IMR-90 (cell line): ENCODE results near the gene DYSF. TPM values are rescaled to one million over a fixed set of nuclear protein-coding genes. Genes with fewer than 3 reads are reported as not detected.
A peak's percentile ranks its signal among the peaks of the same experiment; 100 is the strongest.

ENCODE experiments used
- ATAC-seq: fragments of 200-7000 bp; cut with Tn5 transposase; 2 replicates; pipeline ENCODE4 v1.9.1; 2020; ENCODE audit warnings: low read depth, mild to moderate bottlenecking, moderate library complexity
- BruUV-seq: library from RNA; stranded (reverse); fragments of 400-500 nt; replicated peaks from 2 replicates; lab custom pipeline; 2021; lab: Mats Ljungman, UMichigan
- CTCF ChIA-PET: fragments of 300-600 bp; formaldehyde crosslinking; extraction: SDS; loops from one replicate; lab custom pipeline; 2021; ENCODE audit warnings: antibody characterized with exemption; lab: Yijun Ruan, JAX
- POLR2A ChIA-PET: fragments of 300-600 bp; sonication (Branson Sonifier 250); formaldehyde crosslinking; loops from one replicate; lab custom pipeline; 2022; ENCODE audit warnings: antibody characterized with exemption; ENCODE audit not compliant: unreplicated experiment; lab: Charles Lee
- DNase-seq: peaks from one replicate; pipeline ENCODE4 v3.0.0; 2013
- H2AFZ ChIP-seq: replicated peaks from 2 replicates; pipeline ENCODE3; 2013; ENCODE audit warnings: low read length, mild to moderate bottlenecking; ENCODE audit not compliant: poor library complexity
- H2AK5ac ChIP-seq: 2 replicates; pipeline ENCODE4 v1.6.1; 2013; ENCODE audit warnings: low read depth, low read length, inconsistent platforms
- H2AK9ac ChIP-seq: replicated peaks from 2 replicates; pipeline ENCODE3; 2013; ENCODE audit warnings: mild to moderate bottlenecking, low read depth, low read length, moderate library complexity; ENCODE audit not compliant: poor library complexity
- H2BK120ac ChIP-seq: 2 replicates; pipeline ENCODE4 v1.6.1; 2013; ENCODE audit warnings: low read depth, low read length, inconsistent platforms
- H2BK15ac ChIP-seq: 3 replicates; pipeline ENCODE4 v1.6.1; 2013; ENCODE audit warnings: low read depth, low read length, inconsistent platforms
- H2BK20ac ChIP-seq: 2 replicates; pipeline ENCODE4 v1.6.1; 2013; ENCODE audit warnings: low read depth, mild to moderate bottlenecking, inconsistent platforms, low read length, moderate library complexity
- H2BK5ac ChIP-seq: 2 replicates; pipeline ENCODE4 v1.6.1; 2013; ENCODE audit warnings: mild to moderate bottlenecking, low read depth, low read length, inconsistent platforms; ENCODE audit not compliant: poor library complexity, severe bottlenecking
- H3K14ac ChIP-seq: replicated peaks from 2 replicates; pipeline ENCODE4 v1.6.1; 2013; ENCODE audit warnings: low read depth, low read length, inconsistent platforms
- H3K18ac ChIP-seq: 2 replicates; pipeline ENCODE4 v1.6.1; 2013; ENCODE audit warnings: low read depth, low read length, control low read depth
- H3K23ac ChIP-seq: 2 replicates; pipeline ENCODE4 v1.6.1; 2013; ENCODE audit warnings: low read depth, low read length, inconsistent platforms
- H3K27ac ChIP-seq: 2 replicates; pipeline ENCODE4 v1.5.1; 2013; ENCODE audit warnings: mild to moderate bottlenecking, control low read depth, low read length; ENCODE audit not compliant: insufficient read depth
- H3K27me3 ChIP-seq: 2 replicates; pipeline ENCODE4 v1.6.1; 2013; ENCODE audit warnings: low read length; ENCODE audit not compliant: control insufficient read depth, insufficient read depth
- H3K36me3 ChIP-seq: 2 replicates; pipeline ENCODE4 v1.6.1; 2013; ENCODE audit warnings: low read length, mixed read lengths; ENCODE audit not compliant: control insufficient read depth, insufficient read depth
- H3K4ac ChIP-seq: 2 replicates; pipeline ENCODE4 v1.6.1; 2013; ENCODE audit warnings: low read depth, low read length, inconsistent platforms
- H3K4me1 ChIP-seq: 2 replicates; pipeline ENCODE4 v1.6.1; 2013; ENCODE audit warnings: low read length, mixed read lengths; ENCODE audit not compliant: control insufficient read depth, insufficient read depth
- H3K4me2 ChIP-seq: 2 replicates; pipeline ENCODE4 v1.6.1; 2013; ENCODE audit warnings: low read depth, mild to moderate bottlenecking, control low read depth, low read length, moderate library complexity
- H3K4me3 ChIP-seq: 2 replicates; pipeline ENCODE4 v1.5.1; 2013; ENCODE audit warnings: low read depth, mild to moderate bottlenecking, control low read depth, low read length, moderate library complexity; ENCODE audit not compliant: insufficient read depth
- H3K56ac ChIP-seq: 2 replicates; pipeline ENCODE4 v1.6.1; 2013; ENCODE audit warnings: low read length, inconsistent platforms; ENCODE audit not compliant: insufficient read depth; ENCODE audit errors: extremely low read depth
- H3K79me1 ChIP-seq, 2 experiments: 2 replicates each; pipeline ENCODE4 v1.6.1; 2013; ENCODE audit warnings: low read length in 2 of 2, inconsistent platforms in 1 of 2, low read depth in 1 of 2
- H3K9ac ChIP-seq: 2 replicates; pipeline ENCODE4 v1.6.1; 2013; ENCODE audit warnings: low read depth, low read length, control low read depth
- H3K9me1 ChIP-seq: 2 replicates; pipeline ENCODE4 v1.6.1; 2013; ENCODE audit warnings: low read length, inconsistent platforms; ENCODE audit not compliant: insufficient read depth
- H3K9me3 ChIP-seq: 2 replicates; pipeline ENCODE4 v1.6.1; 2013; ENCODE audit warnings: low read length; ENCODE audit not compliant: control insufficient read depth, insufficient read depth
- H4K20me1 ChIP-seq: 2 replicates; pipeline ENCODE4 v1.6.1; 2013; ENCODE audit warnings: low read length, inconsistent platforms; ENCODE audit not compliant: insufficient read depth
- H4K5ac ChIP-seq: 2 replicates; pipeline ENCODE4 v1.6.1; 2013; ENCODE audit warnings: mild to moderate bottlenecking, low read depth, low read length, control low read depth
- H4K8ac ChIP-seq, 2 experiments: 2 replicates each; pipeline ENCODE4 v1.6.1; 2013; ENCODE audit warnings: low read depth in 2 of 2, low read length in 2 of 2, control low read depth in 1 of 2, inconsistent platforms in 1 of 2
- H4K91ac ChIP-seq: 2 replicates; pipeline ENCODE4 v1.6.1; 2013; ENCODE audit warnings: low read depth, low read length, inconsistent platforms; ENCODE audit not compliant: insufficient read depth
- BHLHE40 ChIP-seq: fragments of 150-350 bp; IDR thresholded peaks from 2 replicates; pipeline ENCODE4 v1.6.1; 2016; ENCODE audit warnings: mild to moderate bottlenecking, low read depth, low read length
- CEBPB ChIP-seq: IDR thresholded peaks from 2 replicates; pipeline ENCODE4 v1.6.1; 2012; ENCODE audit warnings: low read depth, low read length, improper control_type of control experiment
- CHD1 ChIP-seq: IDR thresholded peaks from 2 replicates; pipeline ENCODE4 v1.6.1; 2012; ENCODE audit warnings: low read depth, low read length, improper control_type of control experiment
- CTCF ChIP-seq: conservative IDR thresholded peaks from 2 replicates; pipeline ENCODE4 v1.5.1; 2012; ENCODE audit warnings: mild to moderate bottlenecking, low read depth, low read length, improper control_type of control experiment
- ELK1 ChIP-seq: fragments of 150-350 bp; IDR thresholded peaks from 2 replicates; pipeline ENCODE4 v1.6.1; 2016; ENCODE audit warnings: low read depth, mild to moderate bottlenecking, low read length, moderate library complexity, borderline replicate concordance
- FOS ChIP-seq: fragments of 150-350 bp; IDR thresholded peaks from 2 replicates; pipeline ENCODE4 v1.6.1; 2016; ENCODE audit warnings: low read depth, low read length
- MAFK ChIP-seq: IDR thresholded peaks from 2 replicates; pipeline ENCODE4 v1.6.1; 2012; ENCODE audit warnings: low read depth, low read length, improper control_type of control experiment
- MAZ ChIP-seq: IDR thresholded peaks from 2 replicates; pipeline ENCODE4 v1.6.1; 2012; ENCODE audit warnings: low read depth, mild to moderate bottlenecking, low read length, improper control_type of control experiment, moderate library complexity, borderline replicate concordance
- MXI1 ChIP-seq: IDR thresholded peaks from 2 replicates; pipeline ENCODE4 v1.6.1; 2012; ENCODE audit warnings: low read depth, mild to moderate bottlenecking, low read length, moderate library complexity, borderline replicate concordance
- NFE2L2 ChIP-seq: fragments of 150-350 bp; IDR thresholded peaks from 2 replicates; pipeline ENCODE4 v1.6.1; 2016; ENCODE audit warnings: low read depth, mild to moderate bottlenecking, low read length
- RAD21 ChIP-seq: IDR thresholded peaks from 2 replicates; pipeline ENCODE4 v1.6.1; 2012; ENCODE audit warnings: low read length, improper control_type of control experiment
- RCOR1 ChIP-seq: IDR thresholded peaks from 2 replicates; pipeline ENCODE4 v1.6.1; 2012; ENCODE audit warnings: mild to moderate bottlenecking, low read length, improper control_type of control experiment; ENCODE audit not compliant: insufficient replicate concordance
- RFX5 ChIP-seq: IDR thresholded peaks from 2 replicates; pipeline ENCODE4 v1.8.0; 2012; ENCODE audit warnings: low read depth, mild to moderate bottlenecking, low read length, moderate library complexity
- SMC3 ChIP-seq: fragments of 150-350 bp; IDR thresholded peaks from 2 replicates; pipeline ENCODE4 v1.6.1; 2016; ENCODE audit warnings: low read depth, mild to moderate bottlenecking, antibody characterized with exemption, low read length, moderate library complexity
- USF2 ChIP-seq: fragments of 150-350 bp; IDR thresholded peaks from 2 replicates; pipeline ENCODE4 v1.6.1; 2017; ENCODE audit warnings: mild to moderate bottlenecking, antibody characterized with exemption, low read length, low read depth
- WGBS, 2 experiments: methylation state at CpG; one replicate each; pipeline versions ENCODE4 v1.1.5 to v1.1.7; 2013; ENCODE audit warnings: missing lambda C conversion rate in 2 of 2; ENCODE audit not compliant: insufficient read length in 1 of 2; ENCODE audit errors: extremely low coverage in 2 of 2; 5-methylcytosine and 5-hydroxymethylcytosine counted together
- dilution Hi-C: fragments of 300-500 bp; cut with HindIII; formaldehyde crosslinking; loops from one replicate; pipeline ENCODE4 v1.14.3; 2018; ENCODE audit warnings: low sequenced_read_pairs; ENCODE audit not compliant: unreplicated experiment
- in situ Hi-C: fragments of 300-500 bp; cut with MboI; formaldehyde crosslinking; loops from 3 replicates; pipeline ENCODE4 v1.14.3; 2019; ENCODE audit warnings: low sequenced_read_pairs, inconsistent platforms, mixed read lengths
- intact Hi-C: fragments of 100-400 bp; cut with micrococcal nuclease; formaldehyde crosslinking; loops from 2 replicates; pipeline ENCODE4 v1.10.0; 2022
- polyA plus RNA-seq, 3 experiments: library from polyadenylated mRNA; depleted of rRNA; stranded (reverse); fragments of >200 nt; gene quantifications; 2 replicates each; pipeline ENCODE4 v1.2.3, GENCODE V29; 2012; ENCODE audit warnings: low replicate concordance in 1 of 3
- total RNA-seq: library from RNA; depleted of rRNA; stranded (reverse); fragments of >200 nt; gene quantifications from 2 replicates; pipeline ENCODE4 v1.2.3, GENCODE V29; 2012

The DYSF gene
- total and polyA plus RNA-seq, 2 of the 4 experiments (the other 2 are of a cell fraction): 0.09 to 0.18 TPM

GRCh38 chr2:71561441-71562267, 108.3 kb downstream of the DYSF start:
- H3K36me3 ChIP-seq: no peaks in the 10 kb centered on the region
- no peak overlapping the region for H4K5ac ChIP-seq
- H3K18ac ChIP-seq: no peak overlapping the region
- POLR2A ChIA-PET: no interaction called here
- no peak overlapping the region for H2BK5ac ChIP-seq
- intact Hi-C loops: no loop called here
- no peak overlapping the region for H2BK20ac ChIP-seq
- dilution Hi-C loops: no loop called here
- in situ Hi-C loops: no loop called here
- no peaks in the 10 kb centered on the region for H4K20me1 ChIP-seq
- no peaks in the 10 kb centered on the region for H3K9me3 ChIP-seq
- H3K14ac ChIP-seq: no peak overlapping the region
- no peak overlapping the region for H4K91ac ChIP-seq
- no peak overlapping the region for H3K4me2 ChIP-seq
- H4K8ac ChIP-seq: no peak overlapping the region
- no peaks in the 10 kb centered on the region for H3K9me1 ChIP-seq
- H3K23ac ChIP-seq: no peak overlapping the region
- BruUV-seq: no TSS peak
- DNase-seq (no peak), ATAC-seq (no peak)
- no peak overlapping the region for H3K4ac ChIP-seq
- no peaks in the 10 kb centered on the region for H3K4me1 ChIP-seq
- WGBS, 2 experiments: 54% methylated on average over 2 of the region's 15 CpGs; no CpG with 5 or more reads in 1 of the 2 experiments
- H3K56ac ChIP-seq: no peak overlapping the region
- peak overlapping the region; percentile 3 for H2AK9ac ChIP-seq
- H3K79me1 ChIP-seq: no peaks in the 10 kb centered on the region
- H2BK15ac ChIP-seq: no peak overlapping the region
- CTCF ChIA-PET: no interaction called here
- no peak overlapping the region for H3K27ac ChIP-seq
- no peak overlapping the region for H3K9ac ChIP-seq
- H2AFZ ChIP-seq: no peak overlapping the region
- no peak overlapping the region for H2BK120ac ChIP-seq
- no peak overlapping the region for H2AK5ac ChIP-seq
- no peak overlapping the region for H3K4me3 ChIP-seq
- H3K27me3 ChIP-seq: peaks cover 47% of the 10 kb centered on the region
- TF ChIP-seq USF2: no peak
- no peak for TF ChIP-seq SMC3
- TF ChIP-seq BHLHE40: no peak
- TF ChIP-seq NFE2L2: no peak
- no peak for TF ChIP-seq MAFK
- TF ChIP-seq MXI1: no peak
- TF ChIP-seq RCOR1: no peak
- TF ChIP-seq RAD21: no peak
- no peak for TF ChIP-seq RFX5
- TF ChIP-seq CEBPB: no peak
- no peak for TF ChIP-seq MAZ
- no peak for TF ChIP-seq ELK1
- no peak for TF ChIP-seq CHD1
- no peak for TF ChIP-seq FOS
- no peak for TF ChIP-seq CTCF
